ENCODE data around the gene ARMCX5. TPM values are rescaled to one million over a fixed set of nuclear protein-coding genes. Genes with fewer than 3 reads are reported as not detected.

ARMCX5 gene
- total RNA-seq, 1 experiment from 2014 or later = 14.6 TPM

DNA sequence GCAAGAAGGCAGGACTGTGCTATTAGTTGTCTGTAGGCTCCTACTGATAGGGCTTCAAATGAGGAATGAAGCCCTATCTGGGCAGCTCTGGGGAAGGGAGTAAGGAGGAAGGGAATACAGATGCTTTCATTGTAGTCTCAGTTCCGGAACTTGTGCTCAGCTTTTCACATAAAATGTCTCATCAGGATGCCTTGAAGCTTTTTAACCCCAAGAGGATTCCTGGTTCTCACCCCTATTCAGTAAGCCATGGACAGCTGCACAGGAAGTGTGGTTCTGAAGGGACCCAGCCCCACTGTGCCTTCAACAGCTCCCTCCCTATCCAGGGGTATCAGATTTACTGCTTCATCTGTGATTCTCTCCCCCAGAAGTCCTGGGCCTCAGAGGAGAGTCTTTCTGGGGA is 5.0 kb downstream of the ARMCX5 start:
- H3K36me3 Mint-ChIP-seq (ENCODE audit: insufficient read depth in 1 of 3, low read depth in 3 of 3) = peaks cover 21 to 38% (median 30%) of the 10 kb centered on the region in 3 experiments
- H3K9me3 Mint-ChIP-seq = peaks cover 65 to 67% of the 10 kb centered on the region in 2 experiments
- Histone ChIP-seq H3K9ac (ENCODE audit: extremely low read depth, insufficient read length, low read length) (no peak overlapping the region), H4K5ac (ENCODE audit: insufficient read length, low read depth, low read length) (no peak overlapping the region), H3K4me2 (ENCODE audit: insufficient read depth, insufficient read length, low read length) (no peak overlapping the region), H3K27me3 (ENCODE audit: insufficient read depth, low read length) (no peaks in the 10 kb centered on the region), H3K18ac (ENCODE audit: insufficient read length, low read depth, low read length) (no peak overlapping the region), H2BK15ac (ENCODE audit: low read depth, low read length) (no peak overlapping the region), H4K8ac (replicated peaks; ENCODE audit: insufficient read length, low read depth, low read length) (no peak overlapping the region), H2BK20ac (ENCODE audit: low read depth, low read length, poor library complexity, severe bottlenecking) (no peak overlapping the region), H2BK120ac (ENCODE audit: low read depth, low read length, poor library complexity, severe bottlenecking) (no peak overlapping the region), H3K4ac (ENCODE audit: low read depth, low read length) (no peak overlapping the region), H3K9me3 (ENCODE audit: control insufficient read depth, low read depth, low read length) (peaks cover 47% of the 10 kb centered on the region), H2AFZ (ENCODE audit: low read length) (no peak overlapping the region), H3K23me2 (ENCODE audit: insufficient read length, low read depth, low read length, poor library complexity, severe bottlenecking) (no peaks in the 10 kb centered on the region), H3K79me1 (ENCODE audit: insufficient read depth, low read depth, low read length, poor library complexity, severe bottlenecking) (no peaks in the 10 kb centered on the region), H3K14ac (ENCODE audit: insufficient read depth, low read length) (no peak overlapping the region), H3K79me2 (ENCODE audit: insufficient read depth, low read length) (no peaks in the 10 kb centered on the region), H2AK5ac (ENCODE audit: insufficient read length, low read length) (no peak overlapping the region), H3K4me1 (ENCODE audit: insufficient read depth, low read length) (no peaks in the 10 kb centered on the region), H3K56ac (ENCODE audit: insufficient read length, low read depth, low read length) (no peak overlapping the region), H2BK5ac (ENCODE audit: insufficient read length, low read length) (no peak overlapping the region), H3K27ac (ENCODE audit: insufficient read length, low read depth, low read length) (no peak overlapping the region), H2BK12ac (ENCODE audit: insufficient read length, low read depth, low read length) (no peak overlapping the region), H4K20me1 (ENCODE audit: control insufficient read depth, insufficient read depth, insufficient read length) (no peaks in the 10 kb centered on the region), H3T11ph (ENCODE audit: low read length) (no peak overlapping the region), H4K91ac (ENCODE audit: insufficient read length, low read depth, low read length) (no peak overlapping the region), H3K23ac (ENCODE audit: insufficient read length, low read depth, low read length) (no peak overlapping the region)
- DNase-seq = no peak
- peaks cover 6 to 8% of the 10 kb centered on the region in 2 experiments; a peak in 2 of 4 replicates for H3K4me1 Mint-ChIP-seq
- H3K27me3 Mint-ChIP-seq (ENCODE audit: low read depth) = no peaks in the 10 kb centered on the region
- TF ChIP-seq, protein P1, sequence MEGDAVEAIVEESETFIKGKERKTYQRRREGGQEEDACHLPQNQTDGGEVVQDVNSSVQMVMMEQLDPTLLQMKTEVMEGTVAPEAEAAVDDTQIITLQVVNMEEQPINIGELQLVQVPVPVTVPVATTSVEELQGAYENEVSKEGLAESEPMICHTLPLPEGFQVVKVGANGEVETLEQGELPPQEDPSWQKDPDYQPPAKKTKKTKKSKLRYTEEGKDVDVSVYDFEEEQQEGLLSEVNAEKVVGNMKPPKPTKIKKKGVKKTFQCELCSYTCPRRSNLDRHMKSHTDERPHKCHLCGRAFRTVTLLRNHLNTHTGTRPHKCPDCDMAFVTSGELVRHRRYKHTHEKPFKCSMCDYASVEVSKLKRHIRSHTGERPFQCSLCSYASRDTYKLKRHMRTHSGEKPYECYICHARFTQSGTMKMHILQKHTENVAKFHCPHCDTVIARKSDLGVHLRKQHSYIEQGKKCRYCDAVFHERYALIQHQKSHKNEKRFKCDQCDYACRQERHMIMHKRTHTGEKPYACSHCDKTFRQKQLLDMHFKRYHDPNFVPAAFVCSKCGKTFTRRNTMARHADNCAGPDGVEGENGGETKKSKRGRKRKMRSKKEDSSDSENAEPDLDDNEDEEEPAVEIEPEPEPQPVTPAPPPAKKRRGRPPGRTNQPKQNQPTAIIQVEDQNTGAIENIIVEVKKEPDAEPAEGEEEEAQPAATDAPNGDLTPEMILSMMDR (conservative IDR thresholded peaks at IDR 0.05) = no peak
- H3K27ac Mint-ChIP-seq = no peak overlapping the region
- no CpG with 5 or more reads among the region's 1 CpG for WGBS (ENCODE audit: extremely low coverage, insufficient read length, low lambda C conversion rate)
- H3K4me3 Mint-ChIP-seq = no peak overlapping the region

All from H9 (cell line).